Medulla oblongata (tissue), 1 donor: ENCODE measurements around the gene CAPN14.

Experiments
- DNase-seq: peaks from one replicate; pipeline ENCODE4 v3.0.0-alpha.2; 2015; ENCODE audit errors: extremely low spot score

Gene CAPN14

DNA sequence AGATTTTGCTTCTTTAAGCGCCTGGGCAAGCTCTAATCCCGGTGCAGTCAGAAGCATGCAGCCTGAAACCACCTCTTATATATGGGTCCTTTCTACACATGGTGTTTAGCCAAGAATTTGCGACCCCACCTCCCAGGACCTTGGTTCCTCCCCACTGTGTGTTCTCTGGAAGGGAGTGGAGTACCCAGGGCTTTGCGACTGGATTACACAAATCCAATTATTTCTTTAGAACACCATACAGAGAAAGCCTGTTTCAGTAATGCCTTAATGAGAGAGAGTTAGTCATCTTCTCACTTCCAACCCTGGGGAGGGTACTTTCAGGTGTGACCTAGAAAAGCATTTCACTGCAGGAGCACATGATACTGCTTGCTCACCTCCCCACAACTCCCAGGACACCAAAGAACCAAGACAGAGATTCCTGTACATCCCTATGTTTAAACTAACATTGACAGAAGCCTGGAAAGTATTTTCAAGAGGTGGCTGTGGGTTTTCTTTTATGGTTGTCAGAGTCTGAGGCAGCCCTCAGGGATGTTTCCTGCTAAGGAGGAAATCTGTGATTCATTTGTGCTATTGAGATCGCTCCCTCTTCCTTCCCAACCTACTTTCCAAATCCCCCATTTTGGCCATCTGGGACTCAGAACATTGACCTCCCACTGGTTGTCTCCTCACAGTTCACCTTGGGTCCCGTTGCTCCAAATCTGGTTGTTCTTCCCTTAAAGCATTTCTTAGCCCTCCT is at the start of gene CAPN14:
Gene CAPN14, minus strand, starts transcription at position 51 of the 736 bp plus-strand sequence. CDS start 12,068 bp downstream, outside the sequence.
- DNase-seq: no peak

GRCh38 chr2:31266804-31267203 is 49.5 kb upstream of the CAPN14 start:
- DNase-seq: no peak

GRCh38 chr2:31265234-31265633 is 47.9 kb upstream of the CAPN14 start:
- no peak for DNase-seq

DNA sequence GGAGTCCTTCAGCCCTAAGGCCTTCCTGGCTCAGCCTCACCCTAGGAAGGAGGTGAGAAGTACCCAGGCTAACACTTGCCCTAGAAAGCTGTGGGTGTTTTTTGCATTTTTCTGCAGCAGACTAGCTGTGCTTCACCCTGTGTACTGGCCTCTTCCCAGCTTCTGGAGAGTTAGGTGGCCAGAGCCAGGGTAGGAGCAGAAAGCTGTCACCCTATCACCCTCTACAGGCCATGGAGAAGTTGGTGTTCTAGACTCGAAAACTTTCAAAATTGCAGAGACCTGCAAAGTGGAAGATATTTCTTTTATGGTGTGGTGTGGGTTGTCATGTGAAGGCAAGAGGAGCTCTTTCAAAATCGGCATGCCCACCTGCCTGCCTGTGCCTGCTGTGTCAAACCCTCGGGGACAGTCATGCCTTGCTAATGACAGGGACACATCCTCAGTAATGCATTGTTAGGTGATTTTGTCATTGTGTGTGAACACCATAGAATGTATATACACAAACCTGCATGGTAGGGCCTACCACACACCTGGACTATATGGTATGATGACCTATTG is 46.4 kb upstream of the CAPN14 start:
- DNase-seq: peak; percentile 49

DNA sequence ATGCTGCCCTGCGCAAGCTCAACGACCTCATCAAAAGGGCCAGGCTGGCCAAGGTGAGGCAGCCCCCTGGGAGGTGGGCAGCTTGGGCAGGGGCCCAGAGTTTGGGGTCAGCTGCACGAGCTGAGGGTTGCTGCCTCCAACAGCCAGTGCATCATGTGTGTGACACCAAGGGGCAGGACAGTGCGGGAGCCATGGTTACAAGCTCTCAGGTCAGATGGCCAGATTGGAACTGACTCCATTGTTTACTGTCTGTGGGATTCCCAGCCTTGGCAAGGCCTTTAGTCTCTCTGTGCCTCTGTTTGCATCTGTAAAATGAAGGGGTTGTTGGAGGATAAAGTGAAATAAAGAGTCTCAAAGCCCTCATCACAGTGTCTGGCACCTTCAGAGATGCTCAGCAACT is 43.6 kb upstream of the CAPN14 start:
- peak; percentile 72 for DNase-seq

- no peak for DNase-seq
Measured at GRCh38 chr2:31259075-31259474, 41.8 kb upstream of the CAPN14 start.

- no peak for DNase-seq
Measured at GRCh38 chr2:31258351-31258750, 41.0 kb upstream of the CAPN14 start.

GRCh38 chr2:31256611-31257382 is 39.5 kb upstream of the CAPN14 start:
- DNase-seq: no peak

DNA sequence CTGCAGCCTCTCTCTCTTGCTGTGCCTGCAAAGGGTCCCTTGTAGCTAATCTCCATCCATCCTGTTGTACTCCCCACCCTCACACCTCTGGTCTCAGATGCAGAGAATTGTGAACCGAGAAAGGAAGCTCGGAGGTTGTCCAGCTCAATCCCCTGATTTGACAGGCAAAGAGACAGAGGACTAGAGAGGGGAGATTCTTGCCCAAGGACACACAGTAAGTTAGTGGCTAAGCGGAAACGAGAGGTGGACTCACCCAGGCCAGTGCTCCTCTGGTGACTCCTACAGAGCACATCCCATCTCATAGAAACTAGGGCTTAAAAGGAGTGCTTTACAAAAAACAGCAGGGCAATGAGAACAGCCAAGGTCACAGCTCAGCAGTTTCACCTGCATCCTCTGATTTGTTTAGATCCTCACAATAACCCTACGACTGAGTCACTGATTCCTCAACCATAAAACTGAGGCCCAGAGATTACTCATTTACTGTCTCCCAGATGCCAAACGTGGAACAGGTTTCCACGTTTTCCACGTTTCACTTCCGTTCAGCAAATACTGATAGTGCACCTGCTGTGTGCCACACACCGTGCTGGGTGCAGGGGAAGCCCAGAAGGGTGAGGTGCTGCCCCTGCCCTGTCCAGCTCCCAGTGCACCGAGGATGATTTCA is 38.7 kb upstream of the CAPN14 start:
- no peak for DNase-seq

GRCh38 chr2:31254237-31255203 is 37.2 kb upstream of the CAPN14 start:
- DNase-seq: no peak

- no peak for DNase-seq
Measured at GRCh38 chr2:31253356-31254131, 36.2 kb upstream of the CAPN14 start.

GRCh38 chr2:31251851-31252250 is 34.5 kb upstream of the CAPN14 start:
- no peak for DNase-seq

GRCh38 chr2:31251018-31251417 is 33.7 kb upstream of the CAPN14 start:
- DNase-seq: no peak

- DNase-seq: no peak
Measured at GRCh38 chr2:31249009-31249690, 31.8 kb upstream of the CAPN14 start.

GRCh38 chr2:31248139-31248538 is 30.8 kb upstream of the CAPN14 start:
- DNase-seq: no peak

GRCh38 chr2:31247711-31248110 is 30.4 kb upstream of the CAPN14 start:
- DNase-seq: no peak

DNA sequence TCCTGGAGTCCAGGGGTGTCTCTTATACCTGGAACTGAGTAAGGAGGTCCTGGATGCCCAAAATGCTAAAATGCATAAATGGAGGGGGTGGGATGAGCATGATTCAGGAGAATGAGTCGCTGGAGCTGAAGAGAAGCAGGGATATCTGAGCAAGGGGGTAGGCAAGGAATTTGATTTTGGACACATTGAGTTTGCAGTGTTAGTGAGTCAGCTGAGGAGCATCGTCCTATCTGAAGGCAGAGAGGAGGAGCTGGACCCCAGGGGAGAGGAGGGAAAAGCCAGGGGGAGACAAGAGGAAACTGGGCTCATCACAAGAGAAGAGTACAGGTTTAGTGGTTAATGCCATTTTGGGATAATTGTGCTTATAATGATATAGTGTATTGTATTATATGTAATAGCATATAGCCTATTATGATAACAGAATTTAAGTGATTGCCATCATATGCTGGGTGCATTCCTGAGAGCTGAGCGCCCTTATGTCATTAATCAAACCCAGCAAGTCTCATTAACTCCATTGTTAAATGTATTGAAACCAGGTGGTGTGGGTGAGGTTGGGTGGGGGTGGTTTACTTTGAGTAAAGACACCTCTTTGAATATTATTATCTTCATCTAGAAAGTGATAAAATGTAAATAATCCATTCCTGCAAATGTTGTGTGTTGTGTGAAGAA is 29.0 kb upstream of the CAPN14 start:
- no peak for DNase-seq

GRCh38 chr2:31244101-31244500 is 26.8 kb upstream of the CAPN14 start:
- DNase-seq: no peak

DNA sequence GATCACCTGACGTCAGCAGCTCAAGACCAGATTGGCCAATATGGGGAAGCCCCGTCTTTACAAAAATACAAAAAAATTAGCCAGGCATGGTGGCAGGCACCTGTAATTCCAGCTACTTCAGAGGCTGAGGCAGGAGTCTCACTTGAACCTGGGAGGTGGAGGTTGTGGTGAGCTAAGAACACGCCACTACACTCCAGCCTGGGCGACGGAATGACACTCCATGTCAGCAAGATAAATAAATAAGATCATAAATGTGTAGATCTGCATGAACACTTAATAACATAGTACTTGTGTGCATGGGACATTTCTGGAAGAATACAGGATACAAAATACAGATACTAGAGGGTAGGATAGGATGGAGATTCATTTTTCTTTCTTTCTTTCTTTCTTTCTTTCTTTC is 25.7 kb upstream of the CAPN14 start:
- DNase-seq: no peak
